Ramos (cell line): Measurements from ENCODE around the gene RIBC2.

Source experiments
- in situ Hi-C: fragments of 300-500 bp; cut with MboI; formaldehyde crosslinking; loops from one replicate; pipeline ENCODE4 v1.14.3; 2022; ENCODE audit warnings: low sequenced_read_pairs; ENCODE audit not compliant: unreplicated experiment

The RIBC2 gene

GRCh38 chr22:45465633-45466032 lies 52.1 kb downstream of the RIBC2 start:
- in situ Hi-C loops, result no loop called here

- in situ Hi-C loops, result no loop called here
Observed at GRCh38 chr22:45468872-45469271, 55.4 kb downstream of the RIBC2 start.

- in situ Hi-C loops, result no loop called here
Observed at GRCh38 chr22:45469281-45470073, 56.0 kb downstream of the RIBC2 start.

- in situ Hi-C loops, result no loop called here
Observed at GRCh38 chr22:45470871-45471270, 57.4 kb downstream of the RIBC2 start.

GRCh38 chr22:45472426-45472825 lies 58.9 kb downstream of the RIBC2 start:
- in situ Hi-C loops, result no loop called here

- in situ Hi-C loops, result no loop called here
Observed at GRCh38 chr22:45473626-45474237, 60.2 kb downstream of the RIBC2 start.

GRCh38 chr22:45475063-45475747 lies 61.7 kb downstream of the RIBC2 start:
- in situ Hi-C loops, result no loop called here

GRCh38 chr22:45475851-45476514 lies 62.5 kb downstream of the RIBC2 start:
- in situ Hi-C loops, result no loop called here

- in situ Hi-C loops, result no loop called here
Observed at GRCh38 chr22:45476814-45477213, 63.3 kb downstream of the RIBC2 start.

- in situ Hi-C loops, result no loop called here
Observed at GRCh38 chr22:45477366-45478107, 64.0 kb downstream of the RIBC2 start.

- in situ Hi-C loops, result no loop called here
Observed at GRCh38 chr22:45478108-45478771, 64.7 kb downstream of the RIBC2 start.

- in situ Hi-C loops, result no loop called here
Observed at GRCh38 chr22:45480717-45481116, 67.2 kb downstream of the RIBC2 start.

- in situ Hi-C loops, result no loop called here
Observed at GRCh38 chr22:45481661-45482060, 68.2 kb downstream of the RIBC2 start.
